SU-DHL-6 (cell line): Measurements from ENCODE around the gene SLC25A13.

Experiments
- H2AFZ ChIP-seq: fragments of 200-600 bp; sonication (generic); 2 replicates; pipeline ENCODE4 v1.6.1; 2014; ENCODE audit warnings: low read depth, mild to moderate bottlenecking, moderate library complexity, mixed read lengths, antibody characterized with exemption, low read length; ENCODE audit not compliant: severe bottlenecking
- H3F3A ChIP-seq: fragments of 200-600 bp; shearing (Covaris generic); 2 replicates; pipeline ENCODE4 v1.6.0; 2016; ENCODE audit warnings: antibody characterized with exemption, mild to moderate bottlenecking; ENCODE audit not compliant: insufficient read depth
- H3K27ac ChIP-seq: fragments of 200-600 bp; sonication (generic); 2 replicates; pipeline ENCODE4 v1.5.1; 2016; ENCODE audit warnings: low read depth, mild to moderate bottlenecking, low read length, moderate library complexity, mixed read lengths
- H3K27me3 ChIP-seq: fragments of 200-600 bp; sonication (generic), shearing (Covaris generic); 2 replicates; pipeline ENCODE4 v1.6.0; 2014; ENCODE audit warnings: mild to moderate bottlenecking, low read length
- H3K36me3 ChIP-seq: fragments of 200-600 bp; sonication (generic); 2 replicates; pipeline ENCODE4 v1.6.1; 2014; ENCODE audit warnings: mild to moderate bottlenecking, low read length, mixed read lengths
- H3K4me2 ChIP-seq: fragments of 300-600, 200-600 bp; shearing (Covaris generic), sonication (generic); 2 replicates; pipeline ENCODE4 v1.6.0; 2014; ENCODE audit warnings: low read length, low read depth, mild to moderate bottlenecking; ENCODE audit not compliant: poor library complexity, severe bottlenecking
- H3K4me3 ChIP-seq: fragments of 200-600 bp; sonication (generic); 2 replicates; pipeline ENCODE4 v1.5.1; 2014; ENCODE audit warnings: antibody characterized with exemption, low read length, mild to moderate bottlenecking, mixed read lengths; ENCODE audit not compliant: insufficient read depth, poor library complexity, severe bottlenecking
- H3K79me2 ChIP-seq: fragments of 200-600 bp; sonication (generic); 2 replicates; pipeline ENCODE4 v1.6.1; 2014; ENCODE audit warnings: mild to moderate bottlenecking, low read length, moderate library complexity; ENCODE audit not compliant: insufficient read depth
- H3K9ac ChIP-seq: fragments of 200-600 bp; sonication (generic); 2 replicates; pipeline ENCODE4 v1.7.0; 2014; ENCODE audit warnings: mild to moderate bottlenecking, low read length
- H3K9me2 ChIP-seq: fragments of 200-600 bp; sonication (generic); replicated peaks from 2 replicates; pipeline ENCODE4 v1.6.1; 2014; ENCODE audit warnings: low read length; ENCODE audit not compliant: insufficient read depth
- H3K9me3 ChIP-seq: fragments of 200-600 bp; sonication (generic); 2 replicates; pipeline ENCODE4 v1.6.1; 2014; ENCODE audit warnings: low read length, mixed read lengths; ENCODE audit not compliant: insufficient read depth
- H4K20me1 ChIP-seq: fragments of 200-600 bp; sonication (generic); 2 replicates; pipeline ENCODE4 v1.6.1; 2014; ENCODE audit warnings: low read depth, mild to moderate bottlenecking, antibody characterized with exemption, low read length, moderate library complexity, mixed read lengths
- EZH2phosphoT487 ChIP-seq: fragments of 200-600 bp; sonication (generic), shearing (Covaris generic); conservative IDR thresholded peaks from 2 replicates; pipeline ENCODE4 v1.6.1; 2018; ENCODE audit warnings: mild to moderate bottlenecking, antibody characterized with exemption, low read length, moderate library complexity, mixed read lengths
- TF ChIP-seq, protein P1 (sequence below): fragments of 200-600 bp; sonication (generic); IDR thresholded peaks from one replicate; pipeline ENCODE4 v1.5.1; 2017; ENCODE audit warnings: antibody characterized with exemption, mild to moderate bottlenecking, low read length, moderate library complexity; ENCODE audit not compliant: insufficient read depth, poor library complexity, severe bottlenecking

Gene SLC25A13

GRCh38 chr7:96187735-96188134 lies 134.2 kb downstream of the SLC25A13 start:
- Histone ChIP-seq H3K79me2 (no peaks in the 10 kb centered on the region), H2AFZ (no peak overlapping the region), H3K4me2 (no peak overlapping the region), H3F3A (no peaks in the 10 kb centered on the region), H3K27me3 (no peaks in the 10 kb centered on the region), H3K9me3 (no peaks in the 10 kb centered on the region), H3K9ac (no peak overlapping the region), H3K9me2 (no peaks in the 10 kb centered on the region), H3K27ac (no peak overlapping the region), H4K20me1 (no peaks in the 10 kb centered on the region), H3K4me3 (no peak overlapping the region), H3K36me3 (peaks cover 19% of the 10 kb centered on the region; the same call in 1 of the 2 replicates)
- TF ChIP-seq, protein P1, sequence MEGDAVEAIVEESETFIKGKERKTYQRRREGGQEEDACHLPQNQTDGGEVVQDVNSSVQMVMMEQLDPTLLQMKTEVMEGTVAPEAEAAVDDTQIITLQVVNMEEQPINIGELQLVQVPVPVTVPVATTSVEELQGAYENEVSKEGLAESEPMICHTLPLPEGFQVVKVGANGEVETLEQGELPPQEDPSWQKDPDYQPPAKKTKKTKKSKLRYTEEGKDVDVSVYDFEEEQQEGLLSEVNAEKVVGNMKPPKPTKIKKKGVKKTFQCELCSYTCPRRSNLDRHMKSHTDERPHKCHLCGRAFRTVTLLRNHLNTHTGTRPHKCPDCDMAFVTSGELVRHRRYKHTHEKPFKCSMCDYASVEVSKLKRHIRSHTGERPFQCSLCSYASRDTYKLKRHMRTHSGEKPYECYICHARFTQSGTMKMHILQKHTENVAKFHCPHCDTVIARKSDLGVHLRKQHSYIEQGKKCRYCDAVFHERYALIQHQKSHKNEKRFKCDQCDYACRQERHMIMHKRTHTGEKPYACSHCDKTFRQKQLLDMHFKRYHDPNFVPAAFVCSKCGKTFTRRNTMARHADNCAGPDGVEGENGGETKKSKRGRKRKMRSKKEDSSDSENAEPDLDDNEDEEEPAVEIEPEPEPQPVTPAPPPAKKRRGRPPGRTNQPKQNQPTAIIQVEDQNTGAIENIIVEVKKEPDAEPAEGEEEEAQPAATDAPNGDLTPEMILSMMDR, result no peak
- no peak for TF ChIP-seq EZH2phosphoT487

- TF ChIP-seq, protein P1, result no peak
- TF ChIP-seq EZH2phosphoT487, result no peak
These were observed 137.1 kb downstream of the SLC25A13 start for GRCh38 chr7:96184783-96185182.

GRCh38 chr7:96183163-96183670 lies 138.7 kb downstream of the SLC25A13 start:
- no peak for TF ChIP-seq EZH2phosphoT487
- TF ChIP-seq, protein P1, result no peak
- Histone ChIP-seq H3K4me2 (no peak overlapping the region), H3K4me3 (no peak overlapping the region), H3K36me3 (peaks cover 11% of the 10 kb centered on the region; the same call in 1 of the 2 replicates), H3F3A (no peaks in the 10 kb centered on the region), H2AFZ (no peak overlapping the region), H3K79me2 (no peaks in the 10 kb centered on the region), H3K9me3 (no peaks in the 10 kb centered on the region), H3K27me3 (no peaks in the 10 kb centered on the region), H3K27ac (no peak overlapping the region), H4K20me1 (no peaks in the 10 kb centered on the region), H3K9ac (no peak overlapping the region), H3K9me2 (no peaks in the 10 kb centered on the region)

More at GRCh38 chr7:96184783-96185182, 137.1 kb downstream of the SLC25A13 start:
- Histone ChIP-seq H3K36me3 (peaks cover 11% of the 10 kb centered on the region; the same call in 1 of the 2 replicates), H3K79me2 (no peaks in the 10 kb centered on the region), H3K9me2 (no peaks in the 10 kb centered on the region), H4K20me1 (no peaks in the 10 kb centered on the region), H2AFZ (no peak overlapping the region), H3K27me3 (no peaks in the 10 kb centered on the region), H3K9ac (no peak overlapping the region), H3K4me2 (no peak overlapping the region), H3F3A (no peaks in the 10 kb centered on the region), H3K4me3 (no peak overlapping the region), H3K27ac (no peak overlapping the region), H3K9me3 (no peaks in the 10 kb centered on the region)
